B cell (primary cell): ENCODE measurements around the gene COBLL1.

Experiments used
- EZH2 ChIP-seq: IDR thresholded peaks from 2 replicates; pipeline ENCODE4 v1.6.1; 2012; ENCODE audit warnings: borderline replicate concordance, low read depth, mild to moderate bottlenecking, moderate library complexity, low read length; ENCODE audit not compliant: insufficient read depth, poor library complexity, severe bottlenecking
- TF ChIP-seq, protein P1 (sequence below): fragments of 200-600 bp; IDR thresholded peaks from one replicate; pipeline ENCODE4 v1.8.0; 2022; ENCODE audit warnings: antibody characterized with exemption, mild to moderate bottlenecking

DNA sequence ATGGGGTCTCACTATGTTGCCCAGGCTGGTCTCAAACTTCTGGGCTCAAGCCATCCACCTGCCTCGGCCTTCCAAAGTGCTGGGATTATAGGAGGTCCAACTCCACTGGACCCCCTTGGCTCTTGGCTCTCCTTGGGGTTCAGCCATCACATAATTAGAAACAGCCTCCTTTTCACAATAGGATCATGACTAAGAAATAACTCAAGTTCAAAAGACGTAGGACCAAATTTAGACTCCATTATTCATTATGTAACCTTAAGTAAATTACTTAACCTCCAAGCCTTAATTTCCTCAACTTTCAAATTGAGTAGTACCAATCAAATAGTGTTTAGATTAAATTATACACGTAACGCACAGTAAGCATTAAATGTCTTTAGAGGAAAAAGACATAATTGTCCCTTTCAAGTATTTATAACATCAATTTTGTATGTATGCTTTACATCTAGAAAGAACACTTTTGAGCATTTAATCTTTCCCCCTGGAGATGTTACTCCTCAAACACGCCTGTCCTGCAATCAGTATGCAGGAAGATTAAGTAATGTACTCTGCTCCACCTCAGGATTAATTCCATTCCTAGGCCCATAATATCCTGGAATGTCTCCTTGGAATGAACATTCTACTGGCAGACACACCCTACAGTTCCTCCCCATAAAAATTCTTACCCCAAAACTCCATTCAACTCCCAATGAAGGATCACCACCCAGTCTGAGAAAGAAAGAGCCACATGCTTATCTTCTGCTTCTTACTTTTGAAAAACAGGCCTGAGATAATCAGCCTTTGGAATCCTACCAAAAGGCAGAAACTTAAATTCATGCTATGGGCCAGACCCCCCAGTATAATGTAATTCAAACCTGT lies 49.1 kb downstream of the COBLL1 start:
- TF ChIP-seq EZH2, result no peak
- TF ChIP-seq, protein P1, sequence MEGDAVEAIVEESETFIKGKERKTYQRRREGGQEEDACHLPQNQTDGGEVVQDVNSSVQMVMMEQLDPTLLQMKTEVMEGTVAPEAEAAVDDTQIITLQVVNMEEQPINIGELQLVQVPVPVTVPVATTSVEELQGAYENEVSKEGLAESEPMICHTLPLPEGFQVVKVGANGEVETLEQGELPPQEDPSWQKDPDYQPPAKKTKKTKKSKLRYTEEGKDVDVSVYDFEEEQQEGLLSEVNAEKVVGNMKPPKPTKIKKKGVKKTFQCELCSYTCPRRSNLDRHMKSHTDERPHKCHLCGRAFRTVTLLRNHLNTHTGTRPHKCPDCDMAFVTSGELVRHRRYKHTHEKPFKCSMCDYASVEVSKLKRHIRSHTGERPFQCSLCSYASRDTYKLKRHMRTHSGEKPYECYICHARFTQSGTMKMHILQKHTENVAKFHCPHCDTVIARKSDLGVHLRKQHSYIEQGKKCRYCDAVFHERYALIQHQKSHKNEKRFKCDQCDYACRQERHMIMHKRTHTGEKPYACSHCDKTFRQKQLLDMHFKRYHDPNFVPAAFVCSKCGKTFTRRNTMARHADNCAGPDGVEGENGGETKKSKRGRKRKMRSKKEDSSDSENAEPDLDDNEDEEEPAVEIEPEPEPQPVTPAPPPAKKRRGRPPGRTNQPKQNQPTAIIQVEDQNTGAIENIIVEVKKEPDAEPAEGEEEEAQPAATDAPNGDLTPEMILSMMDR, result no peak
